PFSK-1 (cell line): ENCODE measurements around the gene TRPC6. TPM values are rescaled to one million over a fixed set of nuclear protein-coding genes. Genes with fewer than 3 reads are reported as not detected.

Experiments
- FOXP2 ChIP-seq: optimal IDR thresholded peaks from 2 replicates; pipeline ENCODE3; 2011; ENCODE audit warnings: borderline replicate concordance, control low read depth, inconsistent platforms; ENCODE audit not compliant: insufficient read depth; ENCODE audit errors: extremely low read length, extremely low read depth
- POLR2AphosphoS5 ChIP-seq: IDR thresholded peaks from 2 replicates; pipeline ENCODE4 v1.6.1; 2012; ENCODE audit warnings: low read depth, mild to moderate bottlenecking, control low read depth, low read length, moderate library complexity
- SIN3A ChIP-seq: IDR thresholded peaks from 2 replicates; pipeline ENCODE4 v1.6.1; 2012; ENCODE audit warnings: mild to moderate bottlenecking, low read length, moderate library complexity, borderline replicate concordance; ENCODE audit not compliant: insufficient read depth
- TAF1 ChIP-seq: IDR thresholded peaks from 2 replicates; pipeline ENCODE4 v1.6.1; 2012; ENCODE audit warnings: low read length, control low read depth, borderline replicate concordance; ENCODE audit not compliant: insufficient read depth
- polyA plus RNA-seq: library from polyadenylated mRNA; unstranded; fragments of >200 nt; gene quantifications from one replicate; pipeline ENCODE4 v1.2.1, GENCODE V29; 2012; ENCODE audit warnings: low read depth, missing spikeins; ENCODE audit not compliant: insufficient read length
- TF ChIP-seq, protein P1 (sequence below), 2 experiments: IDR thresholded peaks; 2 replicates each; pipeline versions ENCODE4 v1.6.1 to v1.8.0; 2011 to 2012; ENCODE audit warnings: low read depth in 2 of 2, low read length in 2 of 2, control low read depth in 1 of 2, inconsistent platforms in 1 of 2, mild to moderate bottlenecking in 1 of 2, moderate library complexity in 1 of 2; ENCODE audit not compliant: insufficient read depth in 1 of 2

The TRPC6 gene
- polyA plus RNA-seq: not detected

DNA sequence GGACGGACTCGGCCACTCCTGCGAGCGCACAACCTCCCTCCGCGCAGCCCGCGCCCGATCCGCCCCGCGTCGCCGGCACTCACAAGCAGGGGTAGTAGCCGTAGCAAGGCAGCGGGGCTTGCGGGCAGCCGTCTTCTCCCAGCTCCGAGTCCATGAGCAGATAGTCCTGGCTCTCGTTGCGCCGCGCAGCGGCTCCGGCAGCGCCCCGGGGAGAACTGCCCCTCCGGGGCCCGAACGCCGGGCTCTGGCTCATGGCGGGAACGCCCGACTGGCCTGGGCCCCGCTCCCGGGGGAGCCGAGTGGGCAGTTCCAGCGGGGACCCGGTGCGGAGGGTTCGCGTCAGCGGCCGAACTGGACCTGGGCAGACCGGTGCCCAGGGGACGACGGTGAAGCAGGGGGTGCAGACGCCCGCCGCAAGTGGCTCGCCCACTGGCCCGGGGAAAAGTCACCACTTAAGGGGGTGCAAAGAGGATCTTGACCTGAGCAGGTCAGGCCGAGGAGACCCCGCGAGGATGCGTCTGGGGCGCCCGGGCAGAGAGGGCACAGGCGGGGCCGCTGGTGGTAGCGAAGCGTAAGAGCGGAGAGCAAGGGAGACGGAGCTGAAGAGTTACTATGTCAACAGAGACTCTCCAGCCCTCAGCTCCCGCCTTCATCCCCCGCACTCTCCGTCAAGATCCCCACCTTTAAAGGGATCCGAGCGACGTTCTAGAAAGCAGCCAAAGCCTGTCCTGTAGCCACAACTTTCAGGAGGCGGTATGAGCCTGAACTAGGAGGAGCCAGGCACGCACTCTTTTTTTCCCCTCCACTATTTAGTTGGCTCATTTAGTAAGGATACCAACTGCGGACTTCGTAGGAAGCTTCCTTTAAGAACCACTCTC, at the start of gene TRPC6:
Gene TRPC6 (minus strand): TSS at position 757 of the 878 bp plus-strand sequence. CDS start 504 bp downstream, at position 253.
- TF ChIP-seq FOXP2 (no peak), POLR2AphosphoS5 (no peak), SIN3A (no peak), TAF1 (no peak)
- TF ChIP-seq, protein P1, sequence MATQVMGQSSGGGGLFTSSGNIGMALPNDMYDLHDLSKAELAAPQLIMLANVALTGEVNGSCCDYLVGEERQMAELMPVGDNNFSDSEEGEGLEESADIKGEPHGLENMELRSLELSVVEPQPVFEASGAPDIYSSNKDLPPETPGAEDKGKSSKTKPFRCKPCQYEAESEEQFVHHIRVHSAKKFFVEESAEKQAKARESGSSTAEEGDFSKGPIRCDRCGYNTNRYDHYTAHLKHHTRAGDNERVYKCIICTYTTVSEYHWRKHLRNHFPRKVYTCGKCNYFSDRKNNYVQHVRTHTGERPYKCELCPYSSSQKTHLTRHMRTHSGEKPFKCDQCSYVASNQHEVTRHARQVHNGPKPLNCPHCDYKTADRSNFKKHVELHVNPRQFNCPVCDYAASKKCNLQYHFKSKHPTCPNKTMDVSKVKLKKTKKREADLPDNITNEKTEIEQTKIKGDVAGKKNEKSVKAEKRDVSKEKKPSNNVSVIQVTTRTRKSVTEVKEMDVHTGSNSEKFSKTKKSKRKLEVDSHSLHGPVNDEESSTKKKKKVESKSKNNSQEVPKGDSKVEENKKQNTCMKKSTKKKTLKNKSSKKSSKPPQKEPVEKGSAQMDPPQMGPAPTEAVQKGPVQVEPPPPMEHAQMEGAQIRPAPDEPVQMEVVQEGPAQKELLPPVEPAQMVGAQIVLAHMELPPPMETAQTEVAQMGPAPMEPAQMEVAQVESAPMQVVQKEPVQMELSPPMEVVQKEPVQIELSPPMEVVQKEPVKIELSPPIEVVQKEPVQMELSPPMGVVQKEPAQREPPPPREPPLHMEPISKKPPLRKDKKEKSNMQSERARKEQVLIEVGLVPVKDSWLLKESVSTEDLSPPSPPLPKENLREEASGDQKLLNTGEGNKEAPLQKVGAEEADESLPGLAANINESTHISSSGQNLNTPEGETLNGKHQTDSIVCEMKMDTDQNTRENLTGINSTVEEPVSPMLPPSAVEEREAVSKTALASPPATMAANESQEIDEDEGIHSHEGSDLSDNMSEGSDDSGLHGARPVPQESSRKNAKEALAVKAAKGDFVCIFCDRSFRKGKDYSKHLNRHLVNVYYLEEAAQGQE (IDR thresholded peaks at IDR 0.05; ENCODE audit: insufficient read depth in 1 of 2, low read depth in 2 of 2, low read length in 2 of 2): no peak

DNA sequence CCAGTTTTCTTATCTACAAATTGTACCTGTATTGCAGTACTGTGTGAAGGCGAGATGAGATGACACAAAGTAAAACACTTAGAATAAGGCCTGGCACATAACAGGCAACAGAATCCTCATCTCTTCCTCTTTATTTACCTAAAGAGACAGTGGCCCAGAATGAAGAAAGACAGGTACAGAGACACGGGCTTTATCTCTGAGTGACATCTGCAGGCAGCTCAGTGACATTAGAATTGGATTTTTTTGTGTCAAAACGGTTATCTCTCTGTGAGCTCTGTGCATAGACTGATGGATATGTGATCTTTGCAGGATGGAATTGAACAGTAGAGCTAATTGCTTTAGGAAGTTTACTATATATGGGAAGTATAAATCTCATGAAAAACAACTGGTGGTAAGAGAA, 36.2 kb upstream of the TRPC6 start:
- TF ChIP-seq POLR2AphosphoS5 (no peak), SIN3A (no peak), FOXP2 (no peak), TAF1 (no peak)
- TF ChIP-seq, protein P1 (IDR thresholded peaks at IDR 0.05; ENCODE audit: insufficient read depth in 1 of 2, low read depth in 2 of 2, low read length in 2 of 2): no peak

DNA sequence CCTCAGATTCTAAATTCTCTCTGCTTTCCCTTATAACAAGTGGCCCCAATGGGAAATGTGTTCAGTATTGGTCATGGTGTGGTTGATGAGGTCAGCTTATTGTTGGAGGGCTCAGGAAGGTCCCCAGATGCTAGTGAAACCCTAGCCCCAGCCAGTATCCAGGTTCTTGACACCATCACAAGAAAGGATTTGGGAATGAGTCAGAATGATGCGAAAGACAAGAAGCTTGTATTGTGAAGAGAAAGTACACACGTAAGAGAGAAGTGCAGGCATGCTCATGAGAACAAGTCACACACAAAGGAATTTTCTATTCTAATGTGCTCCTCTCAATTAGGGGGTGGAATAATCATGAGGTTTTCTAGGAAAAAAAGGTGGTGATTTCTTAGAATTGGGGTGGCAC, 34.9 kb upstream of the TRPC6 start:
- TF ChIP-seq FOXP2 (no peak), POLR2AphosphoS5 (no peak), SIN3A (no peak), TAF1 (no peak)
- TF ChIP-seq, protein P1 (IDR thresholded peaks at IDR 0.05; ENCODE audit: insufficient read depth in 1 of 2, low read depth in 2 of 2, low read length in 2 of 2): no peak

DNA sequence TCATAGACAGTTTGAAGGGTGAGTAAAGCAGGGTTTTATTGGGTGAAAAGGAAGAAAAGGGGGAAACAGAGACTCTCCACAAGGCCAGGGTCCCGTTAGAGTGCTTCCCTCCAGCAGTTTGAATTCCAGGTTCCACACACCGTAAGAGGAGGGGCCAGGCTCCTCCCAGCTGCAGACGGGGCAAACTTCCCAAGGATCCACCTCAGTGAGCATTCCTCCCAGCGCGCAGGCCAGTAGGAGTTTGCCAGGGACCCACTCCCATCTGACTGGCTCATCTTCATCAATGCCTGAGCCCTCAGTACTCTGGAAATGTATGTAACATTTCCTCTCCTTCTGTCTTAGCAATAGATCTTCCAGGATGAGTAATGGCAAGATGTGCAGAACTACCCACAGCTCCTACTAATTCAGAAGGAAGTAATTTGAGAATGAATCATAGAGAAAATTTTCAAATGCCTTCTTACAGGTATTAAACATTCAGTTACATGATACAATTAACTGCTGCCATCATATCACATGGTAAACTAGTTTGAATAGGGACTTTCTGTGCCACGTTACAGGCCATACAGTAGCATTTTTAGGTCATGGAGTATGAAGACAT, 34.0 kb upstream of the TRPC6 start:
- TF ChIP-seq FOXP2 (no peak), TAF1 (no peak), POLR2AphosphoS5 (no peak), SIN3A (no peak)
- TF ChIP-seq, protein P1 (IDR thresholded peaks at IDR 0.05; ENCODE audit: insufficient read depth in 1 of 2, low read depth in 2 of 2, low read length in 2 of 2): no peak
